ACC112 (cell line): ENCODE measurements around the gene PRSS3.
"Not testable (repeated sequence)": the region's sequence is repeated elsewhere in the genome, so short reads cannot be mapped to it uniquely, and the experiment has no call there.

Experiments
- H2AFZ ChIP-seq: fragments of 200-600 bp; sonication (generic); one replicate; pipeline ENCODE4 v1.6.0; 2017; ENCODE audit warnings: antibody characterized with exemption, low read length; ENCODE audit not compliant: unreplicated experiment
- H3K27ac ChIP-seq: fragments of 200-600 bp; sonication (generic); 2 replicates; pipeline ENCODE4 v1.5.1; 2014; ENCODE audit warnings: low read depth, mild to moderate bottlenecking, antibody characterized with exemption, low read length, moderate library complexity
- H3K27me3 ChIP-seq: fragments of 200-600 bp; sonication (generic); 2 replicates; pipeline ENCODE4 v1.6.1; 2014; ENCODE audit warnings: mild to moderate bottlenecking, antibody characterized with exemption, low read length, moderate library complexity, mixed read lengths; ENCODE audit not compliant: insufficient read depth
- H3K36me3 ChIP-seq: fragments of 200-600 bp; sonication (generic); 2 replicates; pipeline ENCODE4 v1.6.1; 2016; ENCODE audit warnings: mild to moderate bottlenecking, antibody characterized with exemption, low read length, moderate library complexity, mixed read lengths; ENCODE audit not compliant: insufficient read depth
- H3K4me1 ChIP-seq: fragments of 200-600 bp; sonication (generic); one replicate; pipeline ENCODE4 v1.6.1; 2016; ENCODE audit warnings: low read length, mixed read lengths; ENCODE audit not compliant: insufficient read depth, unreplicated experiment, control insufficient read depth
- H3K4me3 ChIP-seq: fragments of 200-600 bp; sonication (generic); 2 replicates; pipeline ENCODE4 v1.5.1; 2014; ENCODE audit warnings: mild to moderate bottlenecking, low read depth, low read length
- H3K79me2 ChIP-seq: fragments of 200-600 bp; sonication (generic); one replicate; pipeline ENCODE4 v1.6.0; 2016; ENCODE audit warnings: low read length; ENCODE audit not compliant: control insufficient read depth, unreplicated experiment, insufficient read depth

The PRSS3 gene

DNA sequence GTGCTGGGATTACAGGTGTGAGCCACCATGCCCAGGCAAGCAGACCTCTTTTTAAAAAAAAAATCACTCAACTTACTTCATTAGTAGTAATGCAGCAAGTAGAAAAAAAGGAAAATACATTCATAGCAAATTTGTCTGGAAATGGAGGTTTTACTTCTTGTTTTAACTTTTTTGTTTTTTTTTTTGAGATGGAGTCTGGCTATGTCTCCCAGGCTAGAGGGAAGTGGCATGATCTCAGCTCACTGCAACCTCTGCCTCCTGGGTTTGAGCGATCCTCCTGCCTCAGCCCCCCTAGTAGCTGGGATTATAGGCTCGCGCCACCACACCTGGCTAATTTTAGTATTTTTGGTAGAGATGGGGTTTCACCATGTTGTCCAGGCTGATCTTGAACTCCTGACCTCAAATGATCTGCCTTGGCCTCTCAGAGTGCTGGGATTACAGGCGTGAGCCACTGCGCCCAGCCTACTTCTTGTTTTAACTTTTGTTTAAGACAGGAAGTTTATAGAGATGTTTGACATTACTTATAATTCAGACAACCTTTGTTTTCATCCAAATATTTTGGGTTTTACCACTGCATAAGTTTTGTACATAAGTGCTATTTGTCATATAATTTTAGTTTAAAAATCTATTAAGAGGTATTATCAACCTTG is 48.1 kb downstream of the PRSS3 start:
- H2AFZ ChIP-seq = no peak overlapping the region
- H3K4me1 ChIP-seq = peaks cover 25% of the 10 kb centered on the region
- no peak overlapping the region for H3K4me3 ChIP-seq
- H3K27me3 ChIP-seq = no peaks in the 10 kb centered on the region
- no peak overlapping the region for H3K27ac ChIP-seq
- peaks cover 92% of the 10 kb centered on the region for H3K79me2 ChIP-seq
- no peaks in the 10 kb centered on the region for H3K36me3 ChIP-seq

- Histone ChIP-seq H3K4me3 (no peak overlapping the region), H3K27ac (peak overlapping the region; percentile 26), H3K27me3 (no peaks in the 10 kb centered on the region), H2AFZ (no peak overlapping the region), H3K79me2 (peaks cover 87% of the 10 kb centered on the region), H3K4me1 (peaks cover 28% of the 10 kb centered on the region), H3K36me3 (no peaks in the 10 kb centered on the region)
These were observed 50.9 kb downstream of the PRSS3 start for GRCh38 chr9:33846231-33846630.

GRCh38 chr9:33847894-33848205 is 52.5 kb downstream of the PRSS3 start:
- H3K27me3 ChIP-seq = not testable (repeated sequence)

More at GRCh38 chr9:33847894-33848205, 52.5 kb downstream of the PRSS3 start:
- not testable (repeated sequence) for H3K36me3 ChIP-seq, H3K4me3 ChIP-seq, H3K27ac ChIP-seq, H2AFZ ChIP-seq
- Histone ChIP-seq H3K4me1 (peaks cover 35% of the 10 kb centered on the region), H3K79me2 (peaks cover 84% of the 10 kb centered on the region)
